GM12872 (cell line): ENCODE data around the gene CDK2AP2.

Experiments
- TF ChIP-seq, protein P1 (sequence below): IDR thresholded peaks from 3 replicates; pipeline ENCODE4 v1.5.1; 2011; ENCODE audit warnings: low read depth, mild to moderate bottlenecking, low read length, moderate library complexity; ENCODE audit not compliant: insufficient read depth

The CDK2AP2 gene

GRCh38 chr11:67522844-67523555 lies 15.0 kb upstream of the CDK2AP2 start, which contains the start of gene CABP2:
TSS of gene CABP2 (minus strand) at chr11:67523446. CDS start at chr11:67523326, 120 bp downstream.
- TF ChIP-seq, protein P1, sequence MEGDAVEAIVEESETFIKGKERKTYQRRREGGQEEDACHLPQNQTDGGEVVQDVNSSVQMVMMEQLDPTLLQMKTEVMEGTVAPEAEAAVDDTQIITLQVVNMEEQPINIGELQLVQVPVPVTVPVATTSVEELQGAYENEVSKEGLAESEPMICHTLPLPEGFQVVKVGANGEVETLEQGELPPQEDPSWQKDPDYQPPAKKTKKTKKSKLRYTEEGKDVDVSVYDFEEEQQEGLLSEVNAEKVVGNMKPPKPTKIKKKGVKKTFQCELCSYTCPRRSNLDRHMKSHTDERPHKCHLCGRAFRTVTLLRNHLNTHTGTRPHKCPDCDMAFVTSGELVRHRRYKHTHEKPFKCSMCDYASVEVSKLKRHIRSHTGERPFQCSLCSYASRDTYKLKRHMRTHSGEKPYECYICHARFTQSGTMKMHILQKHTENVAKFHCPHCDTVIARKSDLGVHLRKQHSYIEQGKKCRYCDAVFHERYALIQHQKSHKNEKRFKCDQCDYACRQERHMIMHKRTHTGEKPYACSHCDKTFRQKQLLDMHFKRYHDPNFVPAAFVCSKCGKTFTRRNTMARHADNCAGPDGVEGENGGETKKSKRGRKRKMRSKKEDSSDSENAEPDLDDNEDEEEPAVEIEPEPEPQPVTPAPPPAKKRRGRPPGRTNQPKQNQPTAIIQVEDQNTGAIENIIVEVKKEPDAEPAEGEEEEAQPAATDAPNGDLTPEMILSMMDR: no peak

- TF ChIP-seq, protein P1: no peak
These were observed 14.4 kb upstream of the CDK2AP2 start for GRCh38 chr11:67522338-67522737.

GRCh38 chr11:67521924-67522323 lies 14.0 kb upstream of the CDK2AP2 start:
- TF ChIP-seq, protein P1: no peak

DNA sequence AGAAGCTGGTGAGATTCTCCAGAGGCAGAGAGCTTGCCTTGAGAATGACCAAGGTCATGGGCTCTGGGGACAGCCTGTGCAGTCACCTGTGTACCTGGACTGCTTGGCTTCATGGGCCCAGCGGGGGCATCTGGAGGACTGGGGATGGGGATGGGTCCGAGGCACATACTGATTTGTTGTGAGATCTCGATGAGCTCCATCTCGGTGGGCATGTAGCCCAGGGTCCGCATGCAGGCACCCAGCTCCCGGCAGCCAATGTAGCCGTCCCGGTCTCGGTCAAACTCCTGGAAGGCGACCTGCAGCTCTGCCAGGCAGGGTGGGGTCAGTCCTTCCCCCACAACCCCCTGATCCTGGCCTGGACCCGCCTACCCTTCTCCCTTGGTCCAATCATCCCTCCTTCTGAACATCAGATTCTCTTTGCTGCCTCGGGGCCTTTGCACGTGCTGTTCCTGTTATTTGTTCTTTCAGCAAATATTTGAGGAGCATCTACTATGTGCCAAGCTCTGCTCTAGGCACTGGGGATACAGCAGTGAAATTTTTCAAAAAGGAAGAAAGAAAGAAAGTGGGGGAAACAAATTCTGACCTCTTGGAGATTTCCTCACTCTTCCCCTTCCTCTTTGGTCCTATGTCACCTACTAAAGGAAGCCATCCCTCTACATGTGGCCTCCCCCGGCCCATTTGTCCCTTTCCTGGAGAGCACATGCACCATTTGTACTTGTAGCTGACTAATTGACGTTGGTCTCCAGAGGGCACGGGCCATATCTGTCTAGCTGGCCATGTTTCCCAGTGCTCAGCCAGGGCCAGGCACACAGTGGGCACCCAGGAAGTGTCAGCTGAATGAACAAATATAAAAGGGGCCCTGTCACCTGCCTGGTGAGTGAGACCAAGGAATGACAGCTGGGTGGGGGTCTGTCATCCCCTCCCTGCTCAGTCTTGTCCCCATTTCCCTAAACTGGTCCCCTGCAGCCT lies 13.2 kb upstream of the CDK2AP2 start:
- TF ChIP-seq, protein P1: no peak

GRCh38 chr11:67519726-67520125 lies 11.8 kb upstream of the CDK2AP2 start:
- TF ChIP-seq, protein P1: no peak

GRCh38 chr11:67517784-67518552 lies 10.0 kb upstream of the CDK2AP2 start:
- TF ChIP-seq, protein P1: no peak
